ENCODE data around the gene TAB2.

GRCh38 chr6:149293244-149293643 is 24.3 kb upstream of the TAB2 start:
- TF ChIP-seq, protein P1, sequence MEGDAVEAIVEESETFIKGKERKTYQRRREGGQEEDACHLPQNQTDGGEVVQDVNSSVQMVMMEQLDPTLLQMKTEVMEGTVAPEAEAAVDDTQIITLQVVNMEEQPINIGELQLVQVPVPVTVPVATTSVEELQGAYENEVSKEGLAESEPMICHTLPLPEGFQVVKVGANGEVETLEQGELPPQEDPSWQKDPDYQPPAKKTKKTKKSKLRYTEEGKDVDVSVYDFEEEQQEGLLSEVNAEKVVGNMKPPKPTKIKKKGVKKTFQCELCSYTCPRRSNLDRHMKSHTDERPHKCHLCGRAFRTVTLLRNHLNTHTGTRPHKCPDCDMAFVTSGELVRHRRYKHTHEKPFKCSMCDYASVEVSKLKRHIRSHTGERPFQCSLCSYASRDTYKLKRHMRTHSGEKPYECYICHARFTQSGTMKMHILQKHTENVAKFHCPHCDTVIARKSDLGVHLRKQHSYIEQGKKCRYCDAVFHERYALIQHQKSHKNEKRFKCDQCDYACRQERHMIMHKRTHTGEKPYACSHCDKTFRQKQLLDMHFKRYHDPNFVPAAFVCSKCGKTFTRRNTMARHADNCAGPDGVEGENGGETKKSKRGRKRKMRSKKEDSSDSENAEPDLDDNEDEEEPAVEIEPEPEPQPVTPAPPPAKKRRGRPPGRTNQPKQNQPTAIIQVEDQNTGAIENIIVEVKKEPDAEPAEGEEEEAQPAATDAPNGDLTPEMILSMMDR (IDR thresholded peaks at IDR 0.05), result no peak
- no peak for TF ChIP-seq POLR2A (IDR thresholded peaks at IDR 0.05)

All from suprapubic skin (tissue), 3 donors.